Hair follicular keratinocyte (primary cell): ENCODE results near the gene MED13. TPM values are rescaled to one million over a fixed set of nuclear protein-coding genes. Genes with fewer than 3 reads are reported as not detected.

Experiments
- total RNA-seq: library from RNA; depleted of rRNA; stranded (reverse); fragments of >200 nt; gene quantifications from 2 replicates; pipeline ENCODE4 v1.2.3, GENCODE V29; 2015

MED13 gene
- 13.6 and 27.4 TPM in 2 replicates for total RNA-seq

GRCh38 chr17:62064791-62065563 lies at the start of gene MED13:
Gene MED13 (minus strand): TSS chr17:62065278. CDS start chr17:62065205, 73 bp downstream.

GRCh38 chr17:61927208-61928100 lies 137.6 kb downstream of the MED13 start, which contains the start of gene INTS2:
Gene INTS2 (minus strand): TSS chr17:61927982. CDS start chr17:61926644, 1,338 bp downstream.

Other genes starting within 250 kb of the MED13 start
- gene BRIP1, start 201.8 kb downstream of the MED13 start, total RNA-seq = 5.7 and 7.4 TPM in 2 replicates
- 8.4 and 10.9 TPM in 2 replicates for gene INTS2, start 137.3 kb downstream of the MED13 start, total RNA-seq